GM12878 (cell line): ENCODE data around the gene MROH2A. TPM values are rescaled to one million over a fixed set of nuclear protein-coding genes. Genes with fewer than 3 reads are reported as not detected.

Experiments used
- ATAC-seq: fragments of 200-7000 bp; cut with Tn5 transposase; 3 replicates; pipeline ENCODE4 v1.9.1; 2020; ENCODE audit warnings: mild to moderate bottlenecking, moderate library complexity
- BruUV-seq: library from RNA; stranded (reverse); fragments of 400-500 nt; replicated peaks from 2 replicates; lab custom pipeline; 2021; lab: Mats Ljungman, UMichigan
- CTCF ChIA-PET: fragments of 300-600 bp; sonication (Branson Sonifier 250); formaldehyde crosslinking; extraction: SDS; loops from one replicate; lab custom pipeline; 2021; ENCODE audit warnings: inconsistent platforms; lab: Yijun Ruan, JAX
- POLR2A ChIA-PET: fragments of 350-600 bp; formaldehyde crosslinking; extraction: SDS; loops from one replicate; lab custom pipeline; 2021; ENCODE audit warnings: inconsistent platforms; lab: Charles Lee
- RAD21 ChIA-PET: fragments of 300-600 bp; sonication (Branson Sonifier 250); formaldehyde crosslinking; loops from one replicate; lab custom pipeline; 2023; ENCODE audit warnings: antibody characterized with exemption; ENCODE audit not compliant: unreplicated experiment; lab: Charles Lee
- SMC1A ChIA-PET: fragments of 300-600 bp; sonication (Branson Sonifier 250); formaldehyde crosslinking; loops from one replicate; lab custom pipeline; 2023; ENCODE audit not compliant: unreplicated experiment, uncharacterized antibody; lab: Charles Lee
- DNase-seq: peaks from one replicate; pipeline ENCODE4 v3.0.0-alpha.2; 2011; ENCODE audit warnings: low read depth, low spot score
- FAIRE-seq: peaks from 3 replicates; lab custom pipeline; 2011; peaks lifted over from hg19 to GRCh38; lab: Jason Lieb, UNC
- H2AFZ ChIP-seq: 2 replicates; pipeline ENCODE4 v1.6.0; 2011; ENCODE audit warnings: low read depth, low read length, control low read depth; ENCODE audit not compliant: control insufficient read depth
- H3K27ac ChIP-seq: 2 replicates; pipeline ENCODE4 v1.5.1; 2011; ENCODE audit warnings: control low read depth; ENCODE audit not compliant: control insufficient read depth, insufficient read depth
- H3K27me3 ChIP-seq, 2 experiments: replicated peaks in 1 of 2; 2 replicates each; pipeline versions ENCODE4 v1.6.0 to v1.6.1; 2011; ENCODE audit warnings: low read length in 1 of 2; ENCODE audit not compliant: control insufficient read depth in 2 of 2, insufficient read depth in 2 of 2
- H3K36me3 ChIP-seq, 2 experiments: 2 replicates each; pipeline ENCODE4 v1.5.1; 2011; ENCODE audit warnings: low read length in 1 of 2; ENCODE audit not compliant: control insufficient read depth in 2 of 2, insufficient read depth in 2 of 2
- H3K4me1 ChIP-seq: 2 replicates; pipeline ENCODE4 v1.6.1; 2011; ENCODE audit warnings: mild to moderate bottlenecking, low read length, moderate library complexity, mixed read lengths; ENCODE audit not compliant: control insufficient read depth, insufficient read depth
- H3K4me2 ChIP-seq: 2 replicates; pipeline ENCODE4 v1.6.0; 2011; ENCODE audit warnings: control low read depth; ENCODE audit not compliant: control insufficient read depth, insufficient read depth
- H3K4me3 ChIP-seq: fragments of 200-600 bp; sonication (generic); 2 replicates; pipeline ENCODE4 v1.5.1; 2016
- H3K79me2 ChIP-seq: 2 replicates; pipeline ENCODE4 v1.6.0; 2011; ENCODE audit warnings: low read length; ENCODE audit not compliant: control insufficient read depth, insufficient read depth
- H3K9ac ChIP-seq: 2 replicates; pipeline ENCODE4 v1.8.0; 2011; ENCODE audit warnings: low read length, control low read depth, mixed read lengths; ENCODE audit not compliant: control insufficient read depth, insufficient read depth
- H3K9me3 ChIP-seq: replicated peaks from 3 replicates; pipeline ENCODE4 v1.5.1; 2011; ENCODE audit warnings: mild to moderate bottlenecking, low read length; ENCODE audit not compliant: control insufficient read depth, insufficient read depth
- H4K20me1 ChIP-seq: 2 replicates; pipeline ENCODE4 v1.6.0; 2011; ENCODE audit not compliant: control insufficient read depth, insufficient read depth
- POLR2AphosphoS5 ChIP-seq: IDR thresholded peaks from 2 replicates; pipeline ENCODE4 v1.6.1; 2011; ENCODE audit warnings: mild to moderate bottlenecking, low read length, inconsistent platforms
- RELB ChIP-seq: fragments of 450-650 bp; IDR thresholded peaks from 2 replicates; pipeline ENCODE4 v1.6.1; 2017; ENCODE audit warnings: low read depth, mild to moderate bottlenecking, moderate library complexity
- STAT1 ChIP-seq: fragments of 450-650 bp; conservative IDR thresholded peaks from 2 replicates; pipeline ENCODE4 v1.6.1; 2014; ENCODE audit warnings: antibody characterized with exemption, mild to moderate bottlenecking
- TAF1 ChIP-seq: IDR thresholded peaks from 2 replicates; pipeline ENCODE4 v1.6.1; 2011; ENCODE audit warnings: mild to moderate bottlenecking, low read depth, low read length, borderline replicate concordance
- WRNIP1 ChIP-seq: IDR thresholded peaks from 2 replicates; pipeline ENCODE4 v1.6.1; 2011; ENCODE audit warnings: low read depth, low read length, improper control_type of control experiment, borderline replicate concordance
- WGBS: methylation state at CpG from one replicate; pipeline ENCODE4 v1.1.6; 2016; ENCODE audit warnings: low lambda C conversion rate; ENCODE audit not compliant: insufficient replicate concordance, insufficient coverage; ENCODE audit errors: missing lambda C conversion rate; 5-methylcytosine and 5-hydroxymethylcytosine counted together
- in situ Hi-C: fragments of 300-500 bp; cut with MboI; formaldehyde crosslinking; loops from 9 replicates; pipeline ENCODE4 v1.14.3; 2018; ENCODE audit warnings: mixed read lengths
- intact Hi-C: fragments of 100-400 bp; cut with micrococcal nuclease; formaldehyde crosslinking; loops from one replicate; pipeline ENCODE4 v1.14.2; 2022; ENCODE audit not compliant: unreplicated experiment
- polyA plus RNA-seq, 11 experiments: library from polyadenylated mRNA; depleted of rRNA in 4 of 11; unstranded in 6 of 11; stranded (reverse) in 5 of 11; fragments of >200 nt; fragmentation: Nextera tagmentation in 4 of 11; fragmentation: Illumina TruSeq in 1 of 11; extraction: Ambion mirVana in 4 of 11; extraction: Trizol in 1 of 11; gene quantifications; 1 replicate in 1 of 11; 2 replicates in 10 of 11; pipeline versions ENCODE4 v1.2.1 to v1.2.3, GENCODE V29; 2011 to 2016; ENCODE audit warnings: inconsistent platforms in 2 of 11, missing spikeins in 2 of 11, low read depth in 1 of 11
- total RNA-seq, 4 experiments: library from RNA; depleted of rRNA in 3 of 4; stranded (reverse); fragments of >200 nt in 3 of 4; fragmentation: Illumina TruSeq in 1 of 4; extraction: Trizol in 1 of 4; gene quantifications; 2 replicates each; pipeline versions ENCODE4 v1.2.1 to v1.2.3, GENCODE V29; 2013 to 2021
- TF ChIP-seq, protein P1 (sequence below): IDR thresholded peaks from 2 replicates; pipeline ENCODE4 v1.6.1; 2011; ENCODE audit warnings: borderline replicate concordance, low read depth, mild to moderate bottlenecking, moderate library complexity, low read length; ENCODE audit not compliant: insufficient read depth, poor library complexity, severe bottlenecking

MROH2A gene
- total and polyA plus RNA-seq, 10 of the 15 experiments (the other 5 are each of a cell fraction or from before 2014, with no cell fraction given): not detected

DNA sequence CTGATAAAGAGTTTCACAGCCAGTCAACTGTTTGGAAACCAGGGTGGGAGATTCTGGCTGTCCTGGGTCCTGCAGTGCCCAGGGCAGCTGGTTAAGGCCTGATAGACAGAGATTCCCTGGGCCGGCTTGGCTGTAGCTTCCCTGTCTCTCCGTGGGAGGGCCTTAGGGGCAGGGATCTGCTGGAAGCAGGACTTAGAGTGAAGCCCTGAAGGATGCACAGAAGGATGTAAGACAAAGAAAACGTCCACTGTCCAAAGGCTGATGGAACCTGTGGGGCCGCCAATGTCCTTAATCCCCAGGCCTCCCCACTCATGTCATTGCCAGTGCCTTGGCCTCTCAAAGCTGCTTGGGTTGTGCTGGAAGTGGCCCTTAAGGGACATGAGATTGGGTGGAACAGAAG lies 33.0 kb downstream of the MROH2A start:
- TF ChIP-seq TAF1: no peak
- TF ChIP-seq POLR2AphosphoS5: no peak
- TF ChIP-seq, protein P1, sequence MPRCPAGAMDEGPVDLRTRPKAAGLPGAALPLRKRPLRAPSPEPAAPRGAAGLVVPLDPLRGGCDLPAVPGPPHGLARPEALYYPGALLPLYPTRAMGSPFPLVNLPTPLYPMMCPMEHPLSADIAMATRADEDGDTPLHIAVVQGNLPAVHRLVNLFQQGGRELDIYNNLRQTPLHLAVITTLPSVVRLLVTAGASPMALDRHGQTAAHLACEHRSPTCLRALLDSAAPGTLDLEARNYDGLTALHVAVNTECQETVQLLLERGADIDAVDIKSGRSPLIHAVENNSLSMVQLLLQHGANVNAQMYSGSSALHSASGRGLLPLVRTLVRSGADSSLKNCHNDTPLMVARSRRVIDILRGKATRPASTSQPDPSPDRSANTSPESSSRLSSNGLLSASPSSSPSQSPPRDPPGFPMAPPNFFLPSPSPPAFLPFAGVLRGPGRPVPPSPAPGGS: no peak
- TF ChIP-seq RELB: no peak
- no peak for TF ChIP-seq WRNIP1
- TF ChIP-seq STAT1: no peak
- intact Hi-C loops: no loop called here
- H3K9me3 ChIP-seq: no peaks in the 10 kb centered on the region
- H4K20me1 ChIP-seq: no peaks in the 10 kb centered on the region
- WGBS: 25% methylated on average over 4 of the region's 4 CpGs
- no TSS peak for BruUV-seq
- H3K79me2 ChIP-seq: no peaks in the 10 kb centered on the region
- H3K27me3 ChIP-seq: no peaks in the 10 kb centered on the region; a peak in 2 of 4 replicates
- FAIRE-seq (no peak), DNase-seq (no peak), ATAC-seq (no peak)
- no peak overlapping the region for H3K4me2 ChIP-seq
- no peak overlapping the region for H2AFZ ChIP-seq
- no peak overlapping the region for H3K9ac ChIP-seq
- no peaks in the 10 kb centered on the region for H3K36me3 ChIP-seq
- in situ Hi-C loops: no loop called here
- SMC1A ChIA-PET: no interaction called here
- RAD21 ChIA-PET: no interaction called here
- CTCF ChIA-PET: no interaction called here
- no peaks in the 10 kb centered on the region for H3K4me1 ChIP-seq
- POLR2A ChIA-PET: interaction anchor here (0.6 kb wide), 1 partner anchor 70 kb away, joined by 3 read pairs; no protein-coding TSS in a partner anchor
- no peak overlapping the region for H3K4me3 ChIP-seq
- H3K27ac ChIP-seq: no peak overlapping the region
